Activated CD8-positive, alpha-beta memory T cell treated with anti-CD3 and anti-CD28 coated beads, Interleukin-2, amount 10 ng/mL, durations not matched to agents 7 days and 5 days (primary cell): ENCODE measurements around the gene SEMA3E. TPM values are rescaled to one million over a fixed set of nuclear protein-coding genes. Genes with fewer than 3 reads are reported as not detected.

ENCODE experiments used
- ATAC-seq: fragments of 150-1000 bp; cut with Tn5 transposase; one replicate; pipeline ENCODE4 v1.10.0; 2021; ENCODE audit warnings: moderate library complexity
- CTCF ChIA-PET: fragments of 350-600 bp; sonication (Branson Sonifier 250); formaldehyde crosslinking; loops from one replicate; lab custom pipeline; 2021; ENCODE audit warnings: antibody characterized with exemption; lab: Charles Lee
- DNase-seq: peaks from one replicate; pipeline ENCODE4 v3.0.0-alpha.2; 2020
- H3K27ac Mint-ChIP-seq: one replicate; pipeline ENCODE4 v1.8.0; 2021; ENCODE audit warnings: mild to moderate bottlenecking, mixed read lengths
- H3K27me3 Mint-ChIP-seq: one replicate; pipeline ENCODE4 v1.8.0; 2021; ENCODE audit warnings: mixed read lengths
- H3K36me3 Mint-ChIP-seq: one replicate; pipeline ENCODE4 v1.8.0; 2021; ENCODE audit warnings: mild to moderate bottlenecking, mixed read lengths
- H3K4me1 Mint-ChIP-seq: one replicate; pipeline ENCODE4 v1.8.0; 2021; ENCODE audit warnings: mixed read lengths
- H3K4me3 Mint-ChIP-seq: one replicate; pipeline ENCODE4 v1.8.0; 2021; ENCODE audit warnings: mild to moderate bottlenecking, moderate library complexity, mixed read lengths
- H3K9me3 Mint-ChIP-seq: one replicate; pipeline ENCODE4 v1.8.0; 2022; ENCODE audit warnings: low read depth, mixed read lengths
- total RNA-seq, 2 experiments: library from RNA; stranded (reverse); gene quantifications; one replicate each; pipeline ENCODE4 v1.2.3, GENCODE V29; 2021

SEMA3E gene
- total RNA-seq, 2 experiments from 2014 or later = not detected

DNA sequence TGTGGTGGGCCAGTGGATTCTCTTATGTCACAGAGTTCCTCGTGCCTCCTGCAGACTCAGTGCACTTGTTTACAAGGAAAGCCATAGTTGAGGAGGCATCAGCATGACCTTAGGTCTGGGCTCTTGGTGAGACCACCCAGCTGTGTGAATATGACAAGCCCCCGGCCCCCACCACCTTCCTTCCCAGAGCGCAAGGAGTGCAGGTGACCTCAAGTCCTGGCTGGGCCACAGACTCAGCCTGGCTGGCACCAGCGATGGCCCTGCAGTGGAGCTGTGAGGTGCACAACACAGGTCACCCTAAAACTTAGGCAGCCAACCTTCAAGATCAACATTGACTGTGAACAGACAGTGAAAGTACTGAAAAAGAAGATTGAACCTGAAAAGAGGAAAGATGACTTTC is 14.2 kb upstream of the SEMA3E start:
- H3K4me1 Mint-ChIP-seq = no peaks in the 10 kb centered on the region
- H3K27ac Mint-ChIP-seq = no peak overlapping the region
- H3K27me3 Mint-ChIP-seq = no peaks in the 10 kb centered on the region
- ATAC-seq (no peak), DNase-seq (no peak)
- peaks cover 8% of the 10 kb centered on the region for H3K9me3 Mint-ChIP-seq
- no peak overlapping the region for H3K4me3 Mint-ChIP-seq
- CTCF ChIA-PET = no interaction called here
- H3K36me3 Mint-ChIP-seq = no peaks in the 10 kb centered on the region

- DNase-seq (no peak), ATAC-seq (no peak)
- Mint-ChIP-seq H3K4me3 (no peak overlapping the region), H3K9me3 (peaks cover 3% of the 10 kb centered on the region), H3K27me3 (no peaks in the 10 kb centered on the region), H3K4me1 (no peaks in the 10 kb centered on the region), H3K27ac (no peak overlapping the region), H3K36me3 (no peaks in the 10 kb centered on the region)
- CTCF ChIA-PET = no interaction called here
Observed at GRCh38 chr7:83658126-83658525, 9.2 kb upstream of the SEMA3E start.

DNA sequence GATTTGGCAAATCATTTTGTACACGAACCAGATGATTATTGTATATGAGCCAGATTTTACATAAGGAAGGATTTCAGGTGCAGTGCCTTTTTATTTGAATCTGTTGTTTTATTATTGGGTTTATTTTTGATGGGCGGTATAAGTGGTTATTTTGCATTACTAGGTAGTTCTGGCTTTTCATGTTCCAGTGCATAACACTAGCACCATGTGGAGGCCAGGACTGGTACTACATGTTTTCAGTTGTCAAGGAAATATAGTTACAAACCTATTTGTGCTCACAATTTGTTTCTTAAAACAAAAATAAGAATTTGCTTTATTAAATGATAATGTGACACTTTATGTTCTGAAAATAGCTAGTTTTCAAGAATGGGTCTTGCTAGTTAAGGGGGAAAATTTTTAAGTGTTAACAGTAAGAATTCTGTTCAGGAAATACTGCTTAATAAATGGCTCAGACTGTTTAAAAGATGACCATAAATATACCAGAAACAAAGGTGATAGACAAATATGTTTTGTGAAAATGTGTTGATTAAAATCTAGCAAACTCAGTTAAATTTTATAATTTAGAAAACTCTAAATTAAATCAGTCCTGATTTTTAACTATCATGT is 7.1 kb upstream of the SEMA3E start:
- CTCF ChIA-PET = no interaction called here
- no peak for DNase-seq
- no peak for ATAC-seq
- no peak overlapping the region for H3K4me3 Mint-ChIP-seq
- H3K4me1 Mint-ChIP-seq = no peaks in the 10 kb centered on the region
- H3K9me3 Mint-ChIP-seq = peaks cover 2% of the 10 kb centered on the region
- no peak overlapping the region for H3K27ac Mint-ChIP-seq
- H3K27me3 Mint-ChIP-seq = no peaks in the 10 kb centered on the region
- no peaks in the 10 kb centered on the region for H3K36me3 Mint-ChIP-seq

DNA sequence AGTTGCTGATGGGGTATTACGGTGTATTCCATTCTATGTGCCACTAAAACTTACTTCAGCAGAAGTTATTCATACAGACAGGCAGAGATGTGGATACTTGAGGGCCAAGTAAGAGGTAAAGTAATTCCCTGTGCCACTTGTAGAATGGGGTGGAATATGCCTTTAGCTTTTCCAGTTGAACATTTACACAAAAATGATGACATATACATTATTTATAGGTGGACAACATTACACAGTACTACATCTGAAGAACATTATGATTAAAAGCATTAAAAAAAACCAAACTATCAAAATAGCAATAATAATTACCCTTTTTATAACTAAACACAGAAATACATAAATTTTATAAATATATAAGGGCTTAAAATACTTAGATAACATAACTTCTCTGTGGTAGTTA is 3.5 kb upstream of the SEMA3E start:
- Mint-ChIP-seq H3K4me3 (no peak overlapping the region), H3K36me3 (no peaks in the 10 kb centered on the region), H3K4me1 (no peaks in the 10 kb centered on the region), H3K9me3 (peaks cover 3% of the 10 kb centered on the region), H3K27ac (no peak overlapping the region), H3K27me3 (peaks cover 4% of the 10 kb centered on the region)
- DNase-seq (no peak), ATAC-seq (no peak)
- CTCF ChIA-PET = no interaction called here

DNA sequence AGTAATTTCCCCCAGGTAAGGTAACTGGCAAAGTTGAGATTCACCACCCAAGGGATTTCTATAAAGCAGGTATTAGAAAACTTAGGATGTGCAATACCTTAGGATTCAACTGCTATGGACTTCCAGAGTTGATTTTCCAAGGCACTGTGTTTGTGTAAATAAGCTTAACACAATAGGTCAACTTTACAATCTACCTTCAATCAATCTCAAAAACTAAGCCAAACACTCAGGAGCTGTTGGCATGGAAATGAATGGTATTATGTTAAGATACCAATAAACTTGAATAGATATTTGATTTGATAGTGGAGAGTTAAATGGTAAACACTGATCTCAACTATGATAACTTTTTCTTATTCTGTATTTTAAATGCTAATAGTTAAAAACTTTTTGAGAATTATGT is 762 bp upstream of the SEMA3E start:
- no peaks in the 10 kb centered on the region for H3K4me1 Mint-ChIP-seq
- ATAC-seq (no peak), DNase-seq (no peak)
- CTCF ChIA-PET = no interaction called here
- H3K27me3 Mint-ChIP-seq = peaks cover 4% of the 10 kb centered on the region
- no peak overlapping the region for H3K27ac Mint-ChIP-seq
- peaks cover 3% of the 10 kb centered on the region for H3K9me3 Mint-ChIP-seq
- no peak overlapping the region for H3K4me3 Mint-ChIP-seq
- no peaks in the 10 kb centered on the region for H3K36me3 Mint-ChIP-seq

- Mint-ChIP-seq H3K4me1 (no peaks in the 10 kb centered on the region), H3K27me3 (peaks cover 4% of the 10 kb centered on the region), H3K9me3 (peaks cover under 1% of the 10 kb centered on the region), H3K4me3 (no peak overlapping the region), H3K27ac (no peak overlapping the region), H3K36me3 (no peaks in the 10 kb centered on the region)
- DNase-seq (no peak), ATAC-seq (no peak)
- CTCF ChIA-PET = no interaction called here
Observed at GRCh38 chr7:83646027-83646426, 2.9 kb downstream of the SEMA3E start.

GRCh38 chr7:83643739-83644138 is 5.2 kb downstream of the SEMA3E start:
- ATAC-seq (no peak), DNase-seq (no peak)
- no peaks in the 10 kb centered on the region for H3K4me1 Mint-ChIP-seq
- H3K27ac Mint-ChIP-seq = no peak overlapping the region
- H3K9me3 Mint-ChIP-seq = no peaks in the 10 kb centered on the region
- no peaks in the 10 kb centered on the region for H3K36me3 Mint-ChIP-seq
- no peak overlapping the region for H3K4me3 Mint-ChIP-seq
- CTCF ChIA-PET = no interaction called here
- H3K27me3 Mint-ChIP-seq = peaks cover under 1% of the 10 kb centered on the region

DNA sequence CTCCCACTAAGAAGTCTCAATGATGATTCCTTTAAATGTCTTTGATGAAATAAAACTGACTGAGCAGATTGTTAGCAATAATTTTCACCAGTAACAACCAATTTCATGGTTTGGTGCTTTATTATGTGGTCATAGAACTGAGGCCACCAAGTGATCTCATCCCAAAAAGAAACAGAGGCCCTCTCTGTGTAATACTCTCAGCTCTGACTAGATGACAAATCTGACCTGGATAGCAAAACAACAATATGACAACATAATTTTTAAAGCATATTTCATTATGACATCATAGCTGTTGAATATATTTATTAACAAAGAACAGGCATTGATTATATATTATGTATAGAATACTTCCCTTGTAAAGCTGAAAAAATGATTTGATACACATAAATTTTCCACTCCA is 5.9 kb downstream of the SEMA3E start:
- Mint-ChIP-seq H3K4me1 (no peaks in the 10 kb centered on the region), H3K27me3 (no peaks in the 10 kb centered on the region), H3K27ac (no peak overlapping the region), H3K4me3 (no peak overlapping the region), H3K36me3 (no peaks in the 10 kb centered on the region), H3K9me3 (no peaks in the 10 kb centered on the region)
- CTCF ChIA-PET = no interaction called here
- ATAC-seq = no peak
- no peak for DNase-seq

GRCh38 chr7:83640731-83641537 is 8.0 kb downstream of the SEMA3E start:
- no peak overlapping the region for H3K27ac Mint-ChIP-seq
- no peak overlapping the region for H3K4me3 Mint-ChIP-seq
- H3K36me3 Mint-ChIP-seq = no peaks in the 10 kb centered on the region
- H3K9me3 Mint-ChIP-seq = no peaks in the 10 kb centered on the region
- no peaks in the 10 kb centered on the region for H3K27me3 Mint-ChIP-seq
- ATAC-seq = no peak
- CTCF ChIA-PET = no interaction called here
- no peaks in the 10 kb centered on the region for H3K4me1 Mint-ChIP-seq
- no peak for DNase-seq

DNA sequence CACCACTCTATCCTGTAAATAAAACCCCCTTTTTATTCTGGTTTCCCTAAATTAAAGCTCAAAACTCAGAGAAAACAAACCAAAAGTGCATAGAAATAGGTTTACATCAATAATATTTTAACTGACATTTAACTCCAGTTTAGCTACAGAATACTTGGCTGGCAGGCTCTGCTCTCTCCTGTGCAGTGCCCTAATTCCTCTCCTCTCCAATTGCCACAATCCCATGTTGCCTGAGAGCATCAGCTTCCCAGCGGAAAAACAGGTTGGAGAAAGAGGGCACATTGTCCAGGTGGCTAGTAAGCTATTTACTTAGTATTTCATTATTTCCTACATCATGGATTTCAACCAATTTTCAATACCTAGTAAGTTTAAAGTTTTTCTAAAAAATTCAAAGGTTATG is 8.7 kb downstream of the SEMA3E start:
- H3K4me1 Mint-ChIP-seq = no peaks in the 10 kb centered on the region
- no peak overlapping the region for H3K4me3 Mint-ChIP-seq
- H3K27me3 Mint-ChIP-seq = no peaks in the 10 kb centered on the region
- ATAC-seq (no peak), DNase-seq (no peak)
- CTCF ChIA-PET = interaction anchor here (0.6 kb wide), 1 partner anchor 50 kb away, joined by 3 read pairs; no protein-coding TSS in a partner anchor
- H3K27ac Mint-ChIP-seq = no peak overlapping the region
- no peaks in the 10 kb centered on the region for H3K9me3 Mint-ChIP-seq
- no peaks in the 10 kb centered on the region for H3K36me3 Mint-ChIP-seq

DNA sequence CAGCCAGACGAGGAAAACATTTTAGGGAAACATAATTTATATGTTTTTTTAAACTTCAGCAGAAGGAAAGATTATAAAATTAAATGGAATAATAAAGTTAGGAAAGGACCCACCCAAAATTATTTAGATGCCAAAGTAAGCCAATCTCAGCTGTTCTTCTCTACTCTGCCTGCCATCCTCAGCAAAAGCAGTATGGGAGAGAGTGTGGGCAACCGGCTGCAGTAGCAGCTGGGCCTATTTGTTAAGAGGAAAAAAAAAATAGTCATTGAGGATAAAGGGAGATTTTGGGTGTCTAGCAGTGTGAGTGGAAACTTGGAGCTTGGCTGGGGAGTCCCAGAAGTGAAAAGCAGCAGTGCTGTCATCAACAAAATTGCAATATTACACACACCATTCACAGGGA is 15.4 kb downstream of the SEMA3E start:
- DNase-seq (no peak), ATAC-seq (no peak)
- no peak overlapping the region for H3K27ac Mint-ChIP-seq
- H3K36me3 Mint-ChIP-seq = no peaks in the 10 kb centered on the region
- H3K9me3 Mint-ChIP-seq = peaks cover 7% of the 10 kb centered on the region
- H3K4me1 Mint-ChIP-seq = no peaks in the 10 kb centered on the region
- CTCF ChIA-PET = no interaction called here
- no peaks in the 10 kb centered on the region for H3K27me3 Mint-ChIP-seq
- no peak overlapping the region for H3K4me3 Mint-ChIP-seq

DNA sequence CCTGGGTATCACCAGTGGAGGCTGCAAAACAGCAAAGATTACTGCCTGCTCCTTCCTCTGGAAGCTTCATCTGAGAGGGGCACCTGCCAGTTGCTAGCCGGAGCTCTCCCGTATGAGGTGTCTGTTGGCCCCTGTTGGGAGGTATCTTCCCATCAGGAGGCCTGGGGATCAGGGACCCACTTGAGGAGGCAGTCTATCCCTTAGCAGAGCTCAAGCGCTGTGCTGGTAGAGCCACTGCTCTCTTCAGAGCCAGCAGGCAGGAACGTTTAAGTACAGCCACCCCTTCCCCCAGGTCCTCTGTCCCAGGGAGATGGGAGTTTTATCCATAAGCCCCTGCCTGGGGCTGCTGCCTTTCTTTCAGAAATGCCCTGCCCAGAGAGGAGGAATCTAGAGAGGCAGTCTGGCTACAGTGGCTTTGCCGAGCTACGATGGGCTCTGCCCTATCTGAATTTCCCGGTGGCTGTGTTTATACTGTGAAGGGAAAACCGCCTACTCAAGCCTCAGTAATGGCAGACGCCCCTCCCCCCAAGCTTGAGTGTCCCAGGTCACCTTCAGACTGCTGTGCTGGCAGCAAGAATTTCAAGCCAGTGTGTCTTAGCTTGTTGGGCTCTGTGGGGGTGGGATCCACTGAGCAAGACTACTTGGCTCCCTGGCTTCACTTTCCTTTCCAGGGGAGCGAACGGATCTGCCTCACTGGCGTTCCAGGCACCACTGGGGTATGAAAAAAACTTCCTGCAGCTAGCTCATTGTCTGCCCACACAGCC is 19.6 kb downstream of the SEMA3E start:
- ATAC-seq = no peak
- no peaks in the 10 kb centered on the region for H3K4me1 Mint-ChIP-seq
- CTCF ChIA-PET = no interaction called here
- H3K27ac Mint-ChIP-seq = no peak overlapping the region
- H3K36me3 Mint-ChIP-seq = no peaks in the 10 kb centered on the region
- DNase-seq = no peak
- no peaks in the 10 kb centered on the region for H3K27me3 Mint-ChIP-seq
- peaks cover 11% of the 10 kb centered on the region for H3K9me3 Mint-ChIP-seq
- H3K4me3 Mint-ChIP-seq = no peak overlapping the region

DNA sequence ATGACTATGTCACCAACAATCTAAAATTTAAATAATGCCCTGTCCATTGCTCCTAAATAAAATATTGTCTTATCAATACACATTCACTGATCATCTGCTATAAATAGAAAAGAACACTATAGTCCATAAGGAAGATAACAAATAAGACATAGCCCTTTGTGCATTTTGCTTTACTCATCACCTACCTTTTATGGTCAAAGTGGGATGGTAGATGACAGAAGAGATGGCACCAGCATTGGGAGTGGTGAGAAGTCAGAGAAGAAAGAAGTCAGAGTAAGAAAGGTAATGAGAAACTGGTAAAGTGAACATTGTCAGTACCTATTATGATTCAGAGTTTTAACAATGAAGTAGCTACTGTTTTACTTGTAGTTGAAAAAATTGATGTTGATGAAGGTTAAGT is 31.1 kb downstream of the SEMA3E start:
- Mint-ChIP-seq H3K4me3 (no peak overlapping the region), H3K9me3 (peaks cover 4% of the 10 kb centered on the region), H3K27ac (no peak overlapping the region), H3K4me1 (no peaks in the 10 kb centered on the region), H3K27me3 (no peaks in the 10 kb centered on the region), H3K36me3 (no peaks in the 10 kb centered on the region)
- ATAC-seq (no peak), DNase-seq (no peak)
- CTCF ChIA-PET = interaction anchor here (1.1 kb wide), 1 partner anchor 11 kb away, joined by 3 read pairs; no protein-coding TSS in a partner anchor

DNA sequence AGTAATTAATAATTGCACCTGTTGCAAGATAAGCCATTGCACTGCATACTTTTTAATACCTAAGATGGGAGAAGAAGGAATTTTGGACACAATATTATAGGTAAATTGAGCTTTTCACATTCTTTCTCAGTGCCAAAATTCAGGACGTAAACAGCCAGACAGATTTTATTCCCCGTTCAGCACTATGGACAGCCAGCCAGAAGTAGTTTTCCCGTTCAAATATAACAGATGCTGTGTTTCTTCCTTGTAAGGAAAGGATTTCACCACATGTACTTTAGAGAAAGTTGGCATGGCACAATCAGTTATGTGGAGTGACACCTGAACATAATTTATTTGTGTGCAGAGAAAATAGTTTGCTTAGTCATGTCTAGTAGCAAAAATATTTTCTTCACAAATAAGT is 34.8 kb downstream of the SEMA3E start:
- Mint-ChIP-seq H3K9me3 (peaks cover 4% of the 10 kb centered on the region), H3K4me3 (no peak overlapping the region), H3K36me3 (no peaks in the 10 kb centered on the region), H3K4me1 (no peaks in the 10 kb centered on the region), H3K27ac (no peak overlapping the region), H3K27me3 (no peaks in the 10 kb centered on the region)
- CTCF ChIA-PET = no interaction called here
- DNase-seq (no peak), ATAC-seq (no peak)
